ENCODE measurements around the gene SORCS3.
A peak's percentile ranks its signal among the peaks of the same experiment; 100 is the strongest.

The SORCS3 gene

DNA sequence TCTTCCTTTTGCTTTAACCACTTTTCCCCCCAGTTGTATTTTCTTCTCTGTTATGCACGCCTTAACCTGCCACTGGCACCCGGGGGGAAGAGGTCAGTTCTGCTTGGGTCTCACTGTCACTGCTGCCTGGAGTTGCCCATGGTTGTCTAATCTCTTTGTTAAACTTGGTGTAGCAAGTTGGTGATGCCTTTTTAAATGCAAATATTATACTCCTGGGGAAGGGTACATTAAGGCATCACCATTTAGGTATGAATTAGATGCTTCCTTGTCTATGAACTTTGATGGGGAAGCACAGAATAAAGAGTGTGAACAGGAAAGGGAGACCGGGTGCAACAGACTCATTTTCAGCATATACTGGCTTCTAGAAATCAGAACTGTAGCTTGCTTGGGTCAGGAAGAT lies 9.1 kb upstream of the SORCS3 start:
- Histone ChIP-seq H2AFZ (ENCODE audit: low read depth) (no peak overlapping the region), H3K4me3 (IDR thresholded peaks at IDR 0.05; ENCODE audit: insufficient read depth, low read depth, low read length) (no peak overlapping the region), H3K79me2 (ENCODE audit: insufficient read depth, low read depth) (no peaks in the 10 kb centered on the region), H3K9ac (no peak overlapping the region), H4K20me1 (ENCODE audit: insufficient read depth) (no peaks in the 10 kb centered on the region), H3K27ac (no peak overlapping the region), H3K4me1 (ENCODE audit: low read depth, poor library complexity, severe bottlenecking) (no peaks in the 10 kb centered on the region), H3K27me3 (ENCODE audit: insufficient read depth, low read depth) (no peaks in the 10 kb centered on the region), H3K36me3 (ENCODE audit: insufficient read depth) (no peaks in the 10 kb centered on the region), H3K4me2 (no peak overlapping the region)
- TF ChIP-seq, protein P1, sequence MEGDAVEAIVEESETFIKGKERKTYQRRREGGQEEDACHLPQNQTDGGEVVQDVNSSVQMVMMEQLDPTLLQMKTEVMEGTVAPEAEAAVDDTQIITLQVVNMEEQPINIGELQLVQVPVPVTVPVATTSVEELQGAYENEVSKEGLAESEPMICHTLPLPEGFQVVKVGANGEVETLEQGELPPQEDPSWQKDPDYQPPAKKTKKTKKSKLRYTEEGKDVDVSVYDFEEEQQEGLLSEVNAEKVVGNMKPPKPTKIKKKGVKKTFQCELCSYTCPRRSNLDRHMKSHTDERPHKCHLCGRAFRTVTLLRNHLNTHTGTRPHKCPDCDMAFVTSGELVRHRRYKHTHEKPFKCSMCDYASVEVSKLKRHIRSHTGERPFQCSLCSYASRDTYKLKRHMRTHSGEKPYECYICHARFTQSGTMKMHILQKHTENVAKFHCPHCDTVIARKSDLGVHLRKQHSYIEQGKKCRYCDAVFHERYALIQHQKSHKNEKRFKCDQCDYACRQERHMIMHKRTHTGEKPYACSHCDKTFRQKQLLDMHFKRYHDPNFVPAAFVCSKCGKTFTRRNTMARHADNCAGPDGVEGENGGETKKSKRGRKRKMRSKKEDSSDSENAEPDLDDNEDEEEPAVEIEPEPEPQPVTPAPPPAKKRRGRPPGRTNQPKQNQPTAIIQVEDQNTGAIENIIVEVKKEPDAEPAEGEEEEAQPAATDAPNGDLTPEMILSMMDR (conservative IDR thresholded peaks at IDR 0.05; ENCODE audit: low read depth, low read length) = no peak

DNA sequence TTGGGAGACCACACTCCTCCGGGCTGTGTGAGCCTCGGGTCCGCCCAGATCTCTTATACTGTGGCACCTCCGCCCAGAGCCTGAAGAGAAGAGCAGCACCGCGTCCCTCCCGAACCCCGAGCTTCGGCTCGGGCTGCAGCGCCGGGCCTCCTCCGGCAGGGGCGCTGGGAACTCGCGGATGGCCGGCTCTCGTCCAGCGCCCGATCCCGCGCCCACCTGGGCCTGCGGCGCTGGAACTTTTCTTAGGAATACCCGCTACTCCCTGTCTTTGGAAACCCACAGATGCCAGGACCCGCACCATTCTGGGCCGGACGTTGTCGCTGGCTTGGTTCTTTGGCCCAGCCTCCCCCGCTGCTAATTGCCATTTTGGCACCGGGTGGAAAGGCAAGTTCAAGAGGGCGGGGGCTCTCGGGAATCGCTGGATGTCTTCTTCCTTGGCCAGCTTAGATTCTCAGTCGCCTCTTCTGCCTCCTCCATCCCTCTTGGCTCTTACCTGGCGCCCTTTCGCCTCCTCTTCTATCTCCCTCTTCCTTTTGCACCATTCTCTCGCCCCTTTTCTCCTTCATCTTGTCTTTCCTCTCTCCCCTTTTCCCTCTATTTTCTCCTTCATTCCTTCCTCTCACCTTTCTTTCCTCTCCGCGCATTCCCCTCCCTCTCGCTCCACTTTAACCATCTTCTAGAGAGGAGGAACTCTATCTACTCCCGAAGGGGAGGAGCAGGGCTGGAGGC lies 2.1 kb upstream of the SORCS3 start:
- Histone ChIP-seq H3K4me1 (ENCODE audit: low read depth, poor library complexity, severe bottlenecking) (peaks cover 3% of the 10 kb centered on the region), H2AFZ (ENCODE audit: low read depth) (peak overlapping the region; percentile 75), H3K9ac (no peak overlapping the region), H3K4me3 (IDR thresholded peaks at IDR 0.05; ENCODE audit: insufficient read depth, low read depth, low read length) (no peak overlapping the region), H4K20me1 (ENCODE audit: insufficient read depth) (no peaks in the 10 kb centered on the region), H3K79me2 (ENCODE audit: insufficient read depth, low read depth) (no peaks in the 10 kb centered on the region), H3K36me3 (ENCODE audit: insufficient read depth) (no peaks in the 10 kb centered on the region), H3K27me3 (ENCODE audit: insufficient read depth, low read depth) (peaks cover 17% of the 10 kb centered on the region), H3K27ac (no peak overlapping the region), H3K4me2 (peak overlapping the region; percentile 74)
- TF ChIP-seq, protein P1 (conservative IDR thresholded peaks at IDR 0.05; ENCODE audit: low read depth, low read length) = peak; percentile 59

DNA sequence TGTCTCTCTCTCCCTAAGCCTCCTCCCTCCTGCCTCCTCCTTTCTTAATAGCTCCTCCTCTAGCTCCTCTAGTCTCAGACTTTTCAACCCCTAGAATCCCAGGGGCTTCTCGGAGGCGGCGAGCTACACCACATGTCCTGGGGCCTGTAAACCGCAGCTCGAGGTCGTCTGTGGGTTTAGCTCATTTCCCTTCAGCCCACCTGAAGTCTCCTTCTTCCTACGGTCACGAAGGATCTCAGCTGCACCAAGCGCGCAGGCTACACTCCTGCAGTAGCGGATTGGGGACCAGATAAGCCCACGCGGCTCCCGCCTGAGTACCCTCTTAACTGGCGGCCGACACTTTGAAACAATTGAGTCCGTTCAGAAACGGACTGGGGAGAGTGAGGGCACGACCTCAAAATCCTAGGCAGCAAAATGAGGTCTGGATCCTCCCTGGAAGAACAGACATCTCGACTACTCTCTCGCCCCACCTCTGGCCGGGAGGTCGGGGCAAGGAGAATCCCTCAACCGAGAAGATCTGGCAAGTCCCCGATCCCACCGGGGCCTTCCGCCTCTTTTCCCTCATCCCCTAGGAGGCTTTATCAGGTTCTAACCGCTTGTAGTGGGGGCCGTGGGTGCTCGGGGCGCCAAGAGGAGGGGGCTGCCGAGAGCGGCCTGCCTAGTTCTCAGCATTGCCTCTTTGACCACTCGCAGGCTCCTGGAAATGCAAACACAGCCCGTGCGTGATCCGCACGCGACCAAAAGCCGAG lies 1.3 kb upstream of the SORCS3 start:
- TF ChIP-seq, protein P1 (conservative IDR thresholded peaks at IDR 0.05; ENCODE audit: low read depth, low read length) = no peak
- H3K27me3 ChIP-seq (ENCODE audit: insufficient read depth, low read depth) = peaks cover 17% of the 10 kb centered on the region
- H3K9ac ChIP-seq = no peak overlapping the region
- peak overlapping the region; percentile 75 for H2AFZ ChIP-seq (ENCODE audit: low read depth)
- no peaks in the 10 kb centered on the region for H3K79me2 ChIP-seq (ENCODE audit: insufficient read depth, low read depth)
- H3K4me1 ChIP-seq (ENCODE audit: low read depth, poor library complexity, severe bottlenecking) = peaks cover 3% of the 10 kb centered on the region
- no peaks in the 10 kb centered on the region for H3K36me3 ChIP-seq (ENCODE audit: insufficient read depth)
- no peak overlapping the region for H3K4me3 ChIP-seq (IDR thresholded peaks at IDR 0.05; ENCODE audit: insufficient read depth, low read depth, low read length)
- H3K4me2 ChIP-seq = peak overlapping the region; percentile 74
- H4K20me1 ChIP-seq (ENCODE audit: insufficient read depth) = no peaks in the 10 kb centered on the region
- no peak overlapping the region for H3K27ac ChIP-seq

DNA sequence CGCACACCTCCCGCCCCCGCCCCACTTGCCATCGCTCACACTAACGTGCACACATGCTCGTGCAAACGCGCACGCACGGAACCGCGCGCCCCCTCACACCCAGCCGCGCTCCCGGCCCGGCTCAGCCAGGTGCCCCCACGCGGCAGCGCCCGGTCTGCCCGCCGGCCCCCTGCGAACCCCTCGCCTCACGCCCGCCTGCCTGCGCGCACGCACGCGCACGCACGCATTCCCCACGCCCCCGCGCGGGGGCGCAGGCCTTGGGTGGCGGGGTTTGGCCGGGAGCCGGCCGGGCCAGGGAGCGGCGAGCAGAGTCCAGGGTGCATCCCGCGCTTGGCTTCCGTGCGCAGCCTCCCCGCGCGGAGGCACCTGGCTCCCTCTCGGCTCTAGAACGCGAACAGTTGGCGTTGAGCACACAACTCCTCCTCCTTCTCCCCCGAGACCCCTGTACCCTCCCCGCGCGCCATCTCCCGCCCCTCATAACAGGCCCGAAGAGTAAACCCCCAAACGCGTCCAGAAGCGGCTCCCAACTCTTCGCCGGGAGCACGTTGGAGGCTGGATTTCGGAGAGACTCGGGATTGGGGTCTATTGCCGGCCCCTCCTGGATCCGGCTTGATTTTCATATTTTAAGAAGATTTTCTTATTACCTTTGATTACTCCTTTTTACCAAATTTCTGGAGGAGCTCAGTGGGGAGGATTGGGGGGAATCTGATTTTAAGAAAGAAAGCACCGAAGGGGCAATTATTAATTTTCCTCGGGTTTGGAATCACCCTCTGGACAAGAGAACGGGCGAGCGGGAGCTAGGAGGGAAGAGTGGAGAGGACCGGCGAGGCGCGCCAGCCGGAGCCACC lies 527 bp upstream of the SORCS3 start:
- no peaks in the 10 kb centered on the region for H4K20me1 ChIP-seq (ENCODE audit: insufficient read depth)
- TF ChIP-seq, protein P1 (conservative IDR thresholded peaks at IDR 0.05; ENCODE audit: low read depth, low read length) = no peak
- H3K36me3 ChIP-seq (ENCODE audit: insufficient read depth) = no peaks in the 10 kb centered on the region
- no peak overlapping the region for H3K9ac ChIP-seq
- H3K27me3 ChIP-seq (ENCODE audit: insufficient read depth, low read depth) = peaks cover 17% of the 10 kb centered on the region
- H3K4me1 ChIP-seq (ENCODE audit: low read depth, poor library complexity, severe bottlenecking) = peaks cover 3% of the 10 kb centered on the region
- H3K4me2 ChIP-seq = peak overlapping the region; percentile 74
- peak overlapping the region; percentile 75; the same call in 1 of the 2 replicates for H2AFZ ChIP-seq (ENCODE audit: low read depth)
- H3K79me2 ChIP-seq (ENCODE audit: insufficient read depth, low read depth) = no peaks in the 10 kb centered on the region
- no peak overlapping the region for H3K27ac ChIP-seq
- no peak overlapping the region for H3K4me3 ChIP-seq (IDR thresholded peaks at IDR 0.05; ENCODE audit: insufficient read depth, low read depth, low read length)
